ENCODE data around the gene POLRMT. TPM values are rescaled to one million over a fixed set of nuclear protein-coding genes. Genes with fewer than 3 reads are reported as not detected.

The POLRMT gene
- total RNA-seq, 2 donors from 2014 or later, result 52.7 to 64.6 TPM

GRCh38 chr19:575527-576506 lies 57.5 kb downstream of the POLRMT start:
- peak in 1 of 2 donors; percentile 59 for DNase-seq
- intact Hi-C loops (cut with DNase I, micrococcal nuclease), result no loop called here
- ATAC-seq, result no peak

- DNase-seq, result peak in 1 of 2 donors; percentile 45
- intact Hi-C loops (cut with DNase I, micrococcal nuclease), result no loop called here
Measured at GRCh38 chr19:574658-575526, 58.4 kb downstream of the POLRMT start.

GRCh38 chr19:573519-573825 lies 59.9 kb downstream of the POLRMT start:
- ATAC-seq (no peak), DNase-seq (no peak)
- intact Hi-C loops (cut with DNase I, micrococcal nuclease), result no loop called here

More at GRCh38 chr19:574658-575526, 58.4 kb downstream of the POLRMT start:
- ATAC-seq, result peak; percentile 9

GRCh38 chr19:572743-573518 lies 60.4 kb downstream of the POLRMT start:
- DNase-seq (peak; percentile 62 to 69), ATAC-seq (peak; percentile 28)
- intact Hi-C loops (cut with DNase I, micrococcal nuclease), result no loop called here

GRCh38 chr19:572140-572742 lies 61.1 kb downstream of the POLRMT start, which contains the start of gene BSG:
TSS of gene BSG (plus strand) at chr19:572596. CDS start at chr19:572635, 39 bp downstream.
- ATAC-seq (peak; percentile 79), DNase-seq (peak; percentile 98 to 99)
- intact Hi-C loops (cut with DNase I, micrococcal nuclease), result no loop called here

- intact Hi-C loops (cut with DNase I, micrococcal nuclease), result no loop called here
- ATAC-seq (peak; percentile 26), DNase-seq (no peak)
Measured at GRCh38 chr19:571566-571974, 61.8 kb downstream of the POLRMT start.

- DNase-seq (peak; percentile 66 to 75), ATAC-seq (peak; percentile 37)
- intact Hi-C loops (cut with DNase I, micrococcal nuclease), result no loop called here
Measured at GRCh38 chr19:570937-571565, 62.3 kb downstream of the POLRMT start.

- DNase-seq, result peak in 1 of 2 donors; percentile 38
- intact Hi-C loops (cut with DNase I, micrococcal nuclease), result no loop called here
- ATAC-seq, result no peak
Measured at GRCh38 chr19:570251-570686, 63.1 kb downstream of the POLRMT start.

- ATAC-seq (no peak), DNase-seq (no peak)
- intact Hi-C loops (cut with DNase I, micrococcal nuclease), result no loop called here
Measured at GRCh38 chr19:567296-567900, 65.9 kb downstream of the POLRMT start.

Other genes starting within 250 kb of the POLRMT start
- under 1 TPM; 0.59 to 0.85 TPM for gene C2CD4C, start 224.4 kb downstream of the POLRMT start, total RNA-seq
- gene SHC2, start 172.5 kb downstream of the POLRMT start, total RNA-seq, result 1 to 10 TPM; 4.7 to 9.4 TPM
- 1 to 10 TPM; 3.1 to 5.9 TPM for gene MADCAM1, start 137.1 kb downstream of the POLRMT start, total RNA-seq
- gene TPGS1, start 126.0 kb downstream of the POLRMT start, total RNA-seq, result 10 to 100 TPM; 17.4 to 19.9 TPM
- gene CDC34, start 101.8 kb downstream of the POLRMT start, total RNA-seq, result 10 to 100 TPM; 62.4 to 67.6 TPM
- under 1 TPM in 1 of 2 donors, not detected in 1; 0.67 TPM for gene GZMM, start 89.5 kb downstream of the POLRMT start, total RNA-seq
- gene BSG, start 60.9 kb downstream of the POLRMT start, total RNA-seq, result 1,000 to 10,000 TPM in 1 of 2 donors, 100 to 1,000 TPM in 1; 751 to 1,370 TPM
- gene HCN2, start 43.7 kb downstream of the POLRMT start, total RNA-seq, result under 1 TPM; 0.15 to 0.39 TPM
- not detected for gene FGF22, start 6.3 kb upstream of the POLRMT start, total RNA-seq
- gene RNF126, start 29.7 kb upstream of the POLRMT start, total RNA-seq, result 10 to 100 TPM; 60.1 to 73.1 TPM
- 1 to 10 TPM; 4.9 to 8.7 TPM for gene FSTL3, start 42.9 kb upstream of the POLRMT start, total RNA-seq
- not detected for gene PRSS57, start 61.9 kb upstream of the POLRMT start, total RNA-seq
- 10 to 100 TPM in 1 of 2 donors, 1 to 10 TPM in 1; 8.7 to 11.9 TPM for gene PALM, start 75.4 kb upstream of the POLRMT start, total RNA-seq
- gene MISP, start 117.6 kb upstream of the POLRMT start, total RNA-seq, result 100 to 1,000 TPM; 414 to 461 TPM
- gene PTBP1, start 163.9 kb upstream of the POLRMT start, total RNA-seq, result 100 to 1,000 TPM; 253 to 306 TPM
- gene PLPPR3, start 188.4 kb upstream of the POLRMT start, total RNA-seq, result not detected
- not detected for gene AZU1, start 194.3 kb upstream of the POLRMT start, total RNA-seq
- not detected for gene PRTN3, start 207.5 kb upstream of the POLRMT start, total RNA-seq
- under 1 TPM in 1 of 2 donors, not detected in 1; 0.81 TPM for gene ELANE, start 218.8 kb upstream of the POLRMT start, total RNA-seq
- 100 to 1,000 TPM in 1 of 2 donors, 10 to 100 TPM in 1; 57.0 to 136 TPM for gene CFD, start 226.1 kb upstream of the POLRMT start, total RNA-seq